HPDE6-E6E7 (cell line): ENCODE results near the gene NFASC.
A peak's percentile ranks its signal among the peaks of the same experiment; 100 is the strongest.

ENCODE experiments used
- DNase-seq: peaks from one replicate; pipeline ENCODE4 v3.0.0; 2011; ENCODE audit warnings: missing footprints; ENCODE audit errors: extremely low spot score

Gene NFASC

DNA sequence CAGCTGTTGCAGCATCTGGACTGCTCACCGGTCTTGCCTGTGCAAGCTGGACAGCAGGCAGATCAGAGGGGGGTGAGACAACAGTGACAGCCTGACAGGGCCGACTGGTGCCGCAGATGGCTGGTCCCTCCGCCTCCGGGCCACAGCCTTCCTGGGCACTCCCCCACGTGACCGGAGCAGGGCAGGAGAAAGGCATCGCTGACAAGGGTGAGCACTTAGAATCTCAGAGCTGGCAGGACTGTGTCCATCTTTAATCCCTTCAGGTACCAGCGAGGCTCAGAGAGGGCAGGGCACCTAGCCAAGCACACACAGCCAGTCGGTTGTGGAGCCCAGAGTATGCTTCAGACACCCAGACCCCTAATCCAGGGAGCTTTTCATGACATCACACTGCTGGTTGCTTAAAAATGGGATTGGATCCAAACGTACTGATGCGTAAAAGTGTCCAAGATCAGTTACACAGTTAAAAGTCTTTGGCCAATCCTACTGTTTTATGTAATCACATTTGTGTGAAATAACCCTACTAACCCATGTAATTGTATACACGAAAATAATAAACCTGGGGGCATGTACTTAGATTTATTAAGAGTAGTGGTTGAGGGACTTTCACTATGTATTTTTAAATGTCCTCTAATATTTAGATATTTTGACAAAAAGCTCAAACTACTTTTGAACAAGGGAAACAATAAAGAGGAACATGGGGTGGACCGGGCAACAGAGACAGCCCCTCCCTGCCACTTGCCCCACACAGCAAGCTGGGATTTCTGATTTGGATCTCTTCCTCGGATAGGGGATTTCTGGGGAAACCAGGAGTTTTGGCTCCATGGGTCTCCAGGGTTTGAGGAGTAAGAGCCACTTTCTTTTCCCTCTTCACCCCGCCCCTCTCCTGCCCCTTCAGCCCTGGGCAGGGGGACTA lies 171.6 kb downstream of the NFASC start:
- no peak for DNase-seq

DNA sequence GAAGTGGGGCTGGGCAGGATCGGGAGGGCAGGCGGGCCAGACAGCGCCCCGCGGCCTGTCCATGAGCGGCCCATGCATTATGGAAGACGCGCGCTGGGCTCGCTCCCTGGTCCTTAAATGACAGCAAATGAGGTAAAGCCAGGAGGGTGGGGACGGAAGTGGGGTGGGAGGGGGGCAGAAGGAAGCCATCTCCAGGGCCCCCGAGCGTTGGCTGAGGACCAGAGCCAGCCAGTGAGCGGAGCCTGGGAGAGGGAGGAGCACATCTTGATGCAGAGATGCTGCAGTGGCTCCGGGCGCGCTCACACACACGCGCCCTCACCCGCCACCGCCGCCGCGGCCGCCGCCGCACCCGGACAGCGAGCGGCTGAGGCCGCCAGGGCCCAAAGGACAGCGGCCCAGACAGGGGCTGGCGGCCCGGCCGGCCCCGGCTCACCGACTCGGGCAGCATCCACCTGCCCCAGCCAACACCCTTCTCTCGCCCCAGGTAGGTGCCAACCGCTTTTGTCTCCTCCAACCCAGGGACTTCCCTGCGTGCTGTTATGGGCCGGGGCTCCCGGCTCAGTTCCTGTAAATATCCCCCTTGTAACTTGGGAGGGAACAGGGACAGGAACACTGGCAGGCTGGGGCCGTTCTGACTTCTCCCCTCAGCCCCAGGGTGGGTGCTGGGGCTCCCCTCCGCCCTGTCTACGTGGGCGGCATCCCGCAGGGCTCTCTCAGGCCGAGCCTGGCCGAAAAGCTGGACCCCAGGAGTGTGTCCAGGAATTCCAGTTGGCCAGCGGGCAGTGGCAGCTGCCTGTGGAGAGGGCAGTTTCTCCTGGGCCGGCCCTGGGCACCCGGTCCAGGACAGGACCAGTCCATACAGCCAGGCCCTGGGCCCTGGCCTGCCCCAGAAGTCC lies 172.5 kb downstream of the NFASC start, which contains the start of gene CNTN2:
Gene CNTN2, plus strand, starts transcription at position 302 of the 896 bp plus-strand sequence. CDS start 9,974 bp downstream, outside the sequence.
- no peak for DNase-seq

DNA sequence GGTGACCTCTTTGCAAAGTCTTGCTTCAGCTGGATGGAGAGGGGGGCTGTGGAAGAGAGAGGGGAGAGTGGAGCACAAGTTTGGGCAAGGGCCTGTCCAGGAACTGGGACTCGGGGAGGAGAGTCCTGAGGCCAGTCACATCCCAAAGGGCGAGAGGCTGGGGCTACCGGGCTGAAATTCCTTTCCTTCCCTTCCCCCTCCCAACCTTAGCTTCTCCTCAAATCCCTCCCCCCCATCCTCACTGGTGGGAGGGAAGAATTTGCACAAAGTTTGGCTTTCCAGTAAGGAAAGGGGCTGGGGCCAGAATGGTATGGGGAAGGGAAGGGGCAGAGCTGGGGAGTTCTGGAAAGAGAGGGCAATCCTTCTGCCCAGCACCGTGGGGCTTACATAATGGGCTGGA lies 173.2 kb downstream of the NFASC start:
- no peak for DNase-seq

DNA sequence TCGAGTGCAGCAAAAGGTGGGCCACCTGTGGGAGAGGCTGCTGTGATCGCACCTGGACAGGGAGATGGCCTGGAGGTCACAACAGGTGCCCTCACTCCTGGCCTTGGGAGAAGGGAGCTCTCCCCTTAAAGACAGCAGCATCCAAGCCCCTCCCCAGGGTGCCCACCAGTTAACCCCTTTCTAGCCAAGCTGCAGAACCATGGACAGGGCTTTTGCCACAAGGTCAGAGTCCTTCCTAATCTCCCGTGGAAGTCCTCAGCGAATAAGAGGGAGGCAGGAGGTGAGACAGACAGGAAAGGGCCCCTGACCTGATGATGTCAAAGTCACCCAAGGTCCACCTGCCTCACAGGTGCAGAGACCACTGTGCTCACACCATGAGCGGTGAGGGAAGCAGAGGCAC lies 174.1 kb downstream of the NFASC start:
- DNase-seq: no peak

DNA sequence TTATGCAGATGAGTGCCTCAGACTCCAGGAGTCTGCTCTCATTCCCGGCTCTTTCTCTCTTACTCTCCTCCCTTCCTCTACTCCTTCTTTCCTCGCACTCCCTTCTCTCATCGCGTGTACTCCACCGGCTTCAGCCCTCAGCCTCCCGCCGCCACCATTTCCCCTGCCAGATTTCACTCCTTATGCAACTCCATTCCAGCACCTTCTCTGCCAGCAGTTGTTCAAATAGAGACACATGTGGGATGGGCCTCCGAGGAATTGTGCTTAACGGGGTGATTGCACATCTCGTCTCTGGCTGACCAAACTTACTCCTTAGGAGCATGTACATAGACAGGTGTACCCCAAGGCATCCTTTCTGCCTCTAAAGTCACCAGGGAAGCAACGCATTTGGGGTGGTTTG lies 174.5 kb downstream of the NFASC start:
- DNase-seq: no peak

DNA sequence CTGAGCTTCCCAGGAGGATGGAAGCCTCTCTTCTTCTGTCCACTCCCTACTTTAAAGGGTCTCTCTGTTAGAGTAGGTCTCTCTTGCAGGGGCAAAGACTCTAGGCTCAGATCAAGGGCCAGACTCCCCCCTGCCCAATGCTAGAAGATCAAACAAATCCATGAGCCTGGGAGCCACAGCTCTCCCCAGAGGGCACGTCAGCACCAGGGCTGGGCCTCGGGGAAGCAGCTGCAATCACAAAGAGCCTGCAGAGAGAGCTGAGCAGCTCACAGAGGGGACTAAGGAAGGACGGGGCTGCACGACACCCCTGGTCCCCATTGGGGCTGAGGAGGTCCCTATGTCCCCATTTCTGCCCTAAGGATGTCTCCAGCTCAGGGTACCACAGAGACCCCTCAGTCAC lies 176.2 kb downstream of the NFASC start:
- no peak for DNase-seq

DNA sequence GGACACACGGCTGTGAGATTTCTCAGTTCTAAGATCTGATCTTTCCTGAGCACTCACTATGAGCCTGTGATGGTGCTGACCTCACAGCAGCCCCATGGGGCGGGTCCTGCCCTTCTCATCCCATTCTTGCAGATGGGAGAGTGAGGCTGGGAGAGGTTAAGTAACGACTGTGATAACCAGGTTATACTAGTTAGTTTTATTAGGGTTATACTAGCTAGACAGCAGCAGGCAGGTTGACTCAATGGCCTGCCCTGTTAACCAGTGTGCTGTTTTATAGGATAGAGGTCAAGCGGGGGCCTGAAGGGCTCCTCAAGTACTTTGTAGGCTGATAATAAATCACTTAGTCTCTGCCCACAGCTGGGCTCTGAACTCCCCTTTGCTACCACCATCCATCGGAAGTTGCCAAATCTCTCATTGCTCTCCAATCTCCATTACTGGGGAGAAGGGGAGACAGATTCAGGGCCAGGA lies 177.1 kb downstream of the NFASC start:
- DNase-seq: no peak

DNA sequence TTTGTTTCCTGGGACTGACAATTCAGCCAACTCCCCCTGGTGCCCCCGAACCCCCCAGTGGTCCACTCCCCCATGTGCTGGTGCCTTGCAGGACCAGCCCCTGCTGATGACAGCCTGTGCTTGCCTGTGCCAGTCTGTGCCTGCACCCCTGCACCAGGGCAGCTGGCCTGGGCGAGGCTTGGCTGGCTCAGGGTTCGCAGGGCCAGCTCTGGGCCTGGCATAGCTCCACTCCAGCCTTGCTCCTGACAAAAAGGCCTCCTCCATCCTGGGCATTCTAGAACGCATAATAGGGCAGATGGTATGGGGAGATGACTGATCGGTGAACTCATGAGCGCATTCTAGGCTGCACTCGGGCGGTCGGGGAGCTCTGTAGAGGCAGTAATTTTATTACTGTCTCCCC lies 177.7 kb downstream of the NFASC start:
- no peak for DNase-seq

DNA sequence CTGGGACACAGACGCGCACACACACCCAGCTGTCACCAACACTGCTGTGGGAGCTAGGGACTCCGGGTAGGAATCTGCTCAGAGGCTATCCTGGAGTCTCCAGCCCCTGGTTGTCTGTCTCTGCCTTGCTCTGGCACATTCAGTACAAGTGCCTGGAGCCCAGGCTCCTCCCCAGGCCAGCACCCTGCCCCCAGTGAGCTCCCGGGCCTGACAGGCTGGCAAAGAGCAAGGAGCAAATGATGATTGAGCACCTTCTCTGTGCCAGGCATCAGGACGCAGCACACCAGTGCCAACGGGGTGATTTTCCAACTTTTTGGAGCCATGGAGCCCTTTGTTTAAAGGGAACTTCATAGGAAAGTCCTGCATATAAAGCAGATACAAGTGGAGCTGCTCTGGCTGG lies 178.8 kb downstream of the NFASC start:
- no peak for DNase-seq

DNA sequence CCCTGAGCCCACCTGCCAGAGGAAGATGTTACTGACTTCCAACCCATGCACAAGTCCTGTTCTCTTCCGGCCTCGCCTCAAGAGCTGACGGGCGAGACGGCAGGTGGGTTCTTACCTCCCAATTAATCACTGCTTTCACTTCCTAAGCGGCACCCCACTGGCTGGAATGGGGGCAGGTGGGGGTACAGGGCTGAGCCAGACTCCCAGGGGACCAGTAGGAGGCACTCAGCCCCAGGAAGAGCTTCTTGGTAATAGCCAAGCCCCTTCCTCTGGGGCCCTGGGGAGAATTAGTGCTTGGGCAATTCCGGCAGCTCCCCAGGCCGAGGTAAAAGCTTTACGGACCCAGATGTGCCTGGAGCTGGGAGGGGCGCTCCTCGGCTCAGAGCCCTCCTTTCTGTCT lies 182.0 kb downstream of the NFASC start:
- DNase-seq: no peak

DNA sequence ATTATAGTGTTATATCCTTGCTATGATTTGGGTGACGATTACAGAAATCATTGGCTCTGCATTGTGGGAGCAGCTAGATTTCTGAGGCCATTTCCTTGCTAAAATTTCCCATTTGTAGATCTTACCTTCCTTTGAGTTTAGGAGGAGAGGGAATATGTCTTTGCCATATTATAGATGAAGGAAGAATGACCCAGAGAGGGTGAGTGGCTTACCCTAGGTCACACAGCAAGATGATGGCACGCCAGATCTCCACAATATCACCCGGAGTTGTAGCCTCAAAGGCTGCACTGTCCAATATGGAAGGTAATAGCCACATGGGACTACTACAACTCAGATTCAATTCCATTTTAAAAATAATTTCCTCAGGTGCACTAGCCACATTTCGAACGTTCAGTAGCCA lies 182.6 kb downstream of the NFASC start:
- no peak for DNase-seq

DNA sequence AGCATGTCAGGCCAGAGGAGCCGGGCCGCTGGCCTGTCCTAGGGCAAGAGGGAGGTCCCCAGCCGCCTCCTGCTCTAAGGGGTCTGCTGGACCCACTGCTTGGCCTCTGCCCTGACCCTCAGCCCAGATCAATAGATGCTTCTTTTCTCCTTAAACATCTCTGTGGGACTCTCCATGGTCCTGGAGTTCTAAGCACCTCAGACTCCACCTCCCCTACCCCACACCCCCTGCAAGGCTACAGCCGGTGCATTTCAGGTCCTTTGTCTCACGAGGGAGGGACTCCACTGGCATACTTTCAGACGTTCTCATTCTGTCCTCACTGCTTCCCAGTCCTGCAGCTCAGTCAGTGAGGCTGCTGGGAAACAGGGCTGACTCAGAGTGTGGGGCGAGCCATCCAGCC lies 183.4 kb downstream of the NFASC start:
- no peak for DNase-seq

DNA sequence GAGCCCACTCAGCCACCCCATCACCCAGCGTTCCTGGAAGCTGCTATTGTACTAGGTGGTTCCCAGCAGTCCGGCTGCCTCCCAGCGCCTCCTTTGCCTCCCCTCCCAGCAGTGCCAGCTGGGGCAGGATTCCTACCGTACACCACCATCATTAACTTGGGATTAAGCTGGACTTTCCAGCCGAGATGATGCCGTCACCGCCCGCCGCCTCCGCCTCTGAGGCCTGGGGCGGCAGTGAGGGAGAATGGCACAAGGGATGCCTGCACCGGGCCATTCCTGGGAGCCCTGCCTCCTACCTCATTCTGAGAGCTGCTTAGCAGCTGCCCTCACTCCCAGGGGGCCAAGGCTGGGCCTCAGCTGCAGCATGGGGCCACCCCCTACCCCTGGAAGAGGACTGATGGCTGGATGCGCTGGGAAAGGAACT lies 185.5 kb downstream of the NFASC start:
- no peak for DNase-seq

DNA sequence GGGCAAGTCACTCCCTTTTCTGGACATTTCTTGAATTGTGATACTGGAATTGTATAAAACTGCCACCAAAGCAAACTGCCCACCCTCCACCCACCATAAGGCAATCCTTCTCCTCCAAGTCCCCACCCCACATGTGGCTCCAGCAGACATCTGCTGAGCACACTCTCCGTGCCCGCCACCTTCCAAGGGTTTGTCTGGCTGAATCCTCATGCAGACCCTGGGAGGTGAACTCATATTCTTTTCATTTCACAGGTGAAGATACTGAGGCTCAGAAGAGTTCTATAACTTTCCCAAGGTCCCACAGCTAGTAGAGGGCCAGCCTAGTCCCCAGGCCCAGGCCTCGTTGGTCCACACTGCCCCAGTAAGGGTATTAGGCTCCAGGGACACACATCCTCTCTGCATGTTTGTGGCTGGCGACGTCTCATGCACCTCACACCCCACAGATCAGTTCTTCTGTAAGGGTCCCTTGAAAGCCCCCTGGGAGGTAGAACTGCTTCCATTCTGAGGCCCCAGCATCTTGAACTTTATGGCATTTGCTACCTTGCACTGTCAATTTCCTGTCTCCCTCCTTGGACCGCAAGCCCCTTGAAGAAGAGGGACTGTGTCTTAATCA lies 186.4 kb downstream of the NFASC start:
- DNase-seq: no peak

DNA sequence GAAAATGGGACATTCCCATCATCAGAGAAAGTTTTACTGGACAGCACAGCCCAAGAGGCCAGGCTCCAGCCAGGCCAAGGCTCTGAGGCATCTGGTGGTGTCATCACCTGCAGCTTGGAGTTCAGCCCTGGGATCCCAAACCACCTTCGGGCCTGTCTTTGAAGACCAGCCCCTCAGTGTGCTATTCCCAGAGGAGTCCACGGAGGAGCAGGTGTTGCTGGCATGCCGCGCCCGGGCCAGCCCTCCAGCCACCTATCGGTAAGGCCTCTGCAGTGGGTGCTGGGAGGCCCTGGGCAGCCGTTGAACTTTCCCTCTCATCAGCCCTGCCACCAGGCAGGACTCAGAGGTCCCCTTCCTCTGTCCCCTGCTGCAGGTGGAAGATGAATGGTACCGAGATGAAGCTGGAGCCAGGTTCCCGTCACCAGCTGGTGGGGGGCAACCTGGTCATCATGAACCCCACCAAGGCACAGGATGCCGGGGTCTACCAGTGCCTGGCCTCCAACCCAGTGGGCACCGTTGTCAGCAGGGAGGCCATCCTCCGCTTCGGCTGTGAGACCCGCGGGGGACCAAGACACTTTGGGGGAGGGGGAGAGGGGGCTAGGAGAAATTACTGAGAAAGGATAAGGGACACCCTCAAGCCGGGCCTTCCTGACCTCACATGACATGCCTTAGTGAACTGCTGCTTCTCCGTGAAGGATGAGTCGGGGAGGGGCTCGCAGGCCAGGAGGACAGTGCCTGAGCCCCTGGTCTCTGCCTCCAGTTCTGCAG lies 187.3 kb downstream of the NFASC start:
- DNase-seq: no peak

DNA sequence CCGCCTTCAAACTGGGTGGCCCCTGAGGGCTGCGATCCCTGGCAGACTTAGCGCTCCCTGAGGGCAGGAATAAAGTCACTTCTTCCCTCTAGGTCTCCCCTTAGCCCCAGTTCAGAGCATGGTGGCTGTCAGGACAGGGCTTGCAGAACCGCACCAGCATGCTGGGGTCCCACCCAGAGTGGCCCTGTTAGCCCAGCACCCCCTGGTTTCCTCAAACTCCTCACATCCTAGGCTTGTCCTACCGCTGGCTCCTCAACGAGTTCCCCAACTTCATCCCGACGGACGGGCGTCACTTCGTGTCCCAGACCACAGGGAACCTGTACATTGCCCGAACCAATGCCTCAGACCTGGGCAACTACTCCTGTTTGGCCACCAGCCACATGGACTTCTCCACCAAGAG lies 188.2 kb downstream of the NFASC start:
- DNase-seq: no peak

DNA sequence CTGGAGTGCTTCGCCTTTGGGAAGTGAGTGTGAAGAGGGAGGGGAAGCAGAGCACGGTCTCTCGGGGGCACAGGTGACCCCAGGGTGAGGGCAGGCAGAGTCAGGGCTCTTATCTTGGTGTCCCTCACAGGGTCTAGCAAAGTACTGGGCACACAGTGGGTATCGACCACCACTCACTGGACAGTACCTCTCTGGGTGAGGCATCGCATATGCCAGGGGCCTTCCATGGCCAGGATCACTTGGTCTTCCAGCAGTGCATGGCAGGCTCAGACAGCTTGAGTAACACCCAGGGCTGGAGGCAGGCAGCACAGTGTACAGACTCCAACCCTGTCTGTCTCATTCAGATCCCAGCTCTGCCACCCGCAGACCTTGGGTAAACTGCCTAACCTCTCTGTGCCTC lies 189.0 kb downstream of the NFASC start:
- DNase-seq: no peak

DNA sequence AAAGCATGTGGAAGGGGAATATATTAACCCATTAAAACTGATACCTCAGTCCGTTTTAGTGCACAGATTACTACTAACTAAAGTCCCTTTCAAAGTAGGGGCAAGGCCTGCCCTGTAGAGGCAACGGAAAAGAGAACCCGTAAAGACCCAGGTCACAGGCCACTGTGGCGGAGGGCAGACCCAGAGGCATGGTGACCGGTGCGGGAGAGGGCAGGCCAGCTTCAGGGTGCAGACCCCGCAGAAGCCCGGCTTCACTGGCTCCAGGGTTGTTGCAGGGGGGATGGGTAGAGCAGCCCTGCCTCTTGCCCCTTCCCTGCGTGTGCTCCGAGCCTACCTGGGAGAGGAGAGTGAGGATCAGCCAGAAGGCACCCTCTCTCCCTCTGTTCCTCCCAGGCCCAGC lies 190.1 kb downstream of the NFASC start:
- no peak for DNase-seq

DNA sequence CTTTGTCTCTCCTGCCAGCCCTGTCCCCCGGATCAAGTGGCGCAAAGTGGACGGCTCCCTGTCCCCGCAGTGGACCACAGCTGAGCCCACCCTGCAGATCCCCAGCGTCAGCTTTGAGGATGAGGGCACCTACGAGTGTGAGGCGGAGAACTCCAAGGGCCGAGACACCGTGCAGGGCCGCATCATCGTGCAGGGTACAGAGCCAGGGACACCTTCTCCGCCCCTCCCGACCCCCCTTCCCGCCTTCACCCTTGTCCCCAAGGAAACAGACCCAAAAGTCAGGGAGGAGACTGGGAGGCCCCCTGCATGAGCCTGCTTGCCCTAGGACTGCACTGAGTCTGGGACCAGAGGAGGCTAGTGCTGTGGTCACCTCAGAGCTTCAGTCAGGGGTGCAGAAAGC lies 190.6 kb downstream of the NFASC start:
- DNase-seq: no peak

DNA sequence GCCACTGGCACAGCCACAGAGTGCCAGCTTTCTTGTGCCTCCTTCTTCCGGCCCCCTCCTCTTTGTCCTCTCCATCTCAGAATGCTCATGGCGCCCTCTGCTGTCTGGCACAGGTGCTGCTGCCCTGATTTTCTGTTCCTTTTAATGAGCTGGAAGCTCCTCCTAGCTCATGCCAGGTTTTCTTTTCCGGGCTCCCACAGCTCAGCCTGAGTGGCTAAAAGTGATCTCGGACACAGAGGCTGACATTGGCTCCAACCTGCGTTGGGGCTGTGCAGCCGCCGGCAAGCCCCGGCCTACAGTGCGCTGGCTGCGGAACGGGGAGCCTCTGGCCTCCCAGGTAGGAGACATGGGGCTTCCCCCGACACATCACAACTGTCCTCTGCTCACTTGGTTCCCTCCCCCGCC lies 191.0 kb downstream of the NFASC start:
- DNase-seq: peak; percentile 59

DNA sequence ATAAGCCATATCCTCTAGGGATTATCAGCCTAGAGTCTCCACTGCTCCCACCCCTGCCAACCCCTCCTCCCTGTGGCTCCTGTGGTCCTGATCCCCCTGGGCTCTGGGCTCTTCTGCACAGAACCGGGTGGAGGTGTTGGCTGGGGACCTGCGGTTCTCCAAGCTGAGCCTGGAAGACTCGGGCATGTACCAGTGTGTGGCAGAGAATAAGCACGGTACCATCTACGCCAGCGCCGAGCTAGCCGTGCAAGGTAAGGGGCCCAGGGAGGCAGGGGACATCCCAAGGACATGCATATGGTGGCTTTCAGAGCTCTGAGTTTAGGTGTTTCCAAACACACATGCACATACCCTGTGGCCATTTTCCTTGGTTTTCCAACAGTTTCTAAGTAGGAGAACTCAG lies 191.7 kb downstream of the NFASC start:
- DNase-seq: no peak
